GM12873 (cell line): ENCODE data around the gene LMO1.

ENCODE experiments used
- CTCF ChIP-seq: IDR thresholded peaks from 2 replicates; pipeline ENCODE4 v1.5.1; 2012; ENCODE audit warnings: low read depth, mild to moderate bottlenecking, moderate library complexity, low read length, control low read depth; ENCODE audit not compliant: insufficient read depth; ENCODE audit errors: missing control alignments

LMO1 gene

GRCh38 chr11:8268530-8269400, 5.1 kb upstream of the LMO1 start:
- no peak for TF ChIP-seq CTCF

GRCh38 chr11:8267831-8268529, 4.3 kb upstream of the LMO1 start:
- no peak for TF ChIP-seq CTCF

DNA sequence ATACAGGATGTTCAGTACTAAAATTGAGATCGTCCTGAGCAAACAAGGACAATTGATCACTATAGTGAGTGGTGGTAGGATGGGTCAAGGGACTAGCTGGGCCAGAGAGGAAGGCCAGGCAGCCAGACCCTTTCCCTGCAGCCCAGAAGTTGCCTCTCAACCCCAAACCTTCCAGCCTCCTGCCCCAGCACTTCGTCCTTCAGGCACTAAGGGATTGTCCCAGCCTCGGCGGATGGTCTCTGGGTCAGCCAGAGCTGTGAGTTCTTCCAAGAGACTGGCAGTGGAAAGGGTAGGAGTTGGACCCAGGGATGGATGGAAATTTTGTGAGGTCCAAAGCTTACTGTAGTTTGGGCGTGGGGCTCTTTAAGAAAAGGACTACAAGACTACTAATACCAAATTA, 3.6 kb upstream of the LMO1 start:
- no peak for TF ChIP-seq CTCF

DNA sequence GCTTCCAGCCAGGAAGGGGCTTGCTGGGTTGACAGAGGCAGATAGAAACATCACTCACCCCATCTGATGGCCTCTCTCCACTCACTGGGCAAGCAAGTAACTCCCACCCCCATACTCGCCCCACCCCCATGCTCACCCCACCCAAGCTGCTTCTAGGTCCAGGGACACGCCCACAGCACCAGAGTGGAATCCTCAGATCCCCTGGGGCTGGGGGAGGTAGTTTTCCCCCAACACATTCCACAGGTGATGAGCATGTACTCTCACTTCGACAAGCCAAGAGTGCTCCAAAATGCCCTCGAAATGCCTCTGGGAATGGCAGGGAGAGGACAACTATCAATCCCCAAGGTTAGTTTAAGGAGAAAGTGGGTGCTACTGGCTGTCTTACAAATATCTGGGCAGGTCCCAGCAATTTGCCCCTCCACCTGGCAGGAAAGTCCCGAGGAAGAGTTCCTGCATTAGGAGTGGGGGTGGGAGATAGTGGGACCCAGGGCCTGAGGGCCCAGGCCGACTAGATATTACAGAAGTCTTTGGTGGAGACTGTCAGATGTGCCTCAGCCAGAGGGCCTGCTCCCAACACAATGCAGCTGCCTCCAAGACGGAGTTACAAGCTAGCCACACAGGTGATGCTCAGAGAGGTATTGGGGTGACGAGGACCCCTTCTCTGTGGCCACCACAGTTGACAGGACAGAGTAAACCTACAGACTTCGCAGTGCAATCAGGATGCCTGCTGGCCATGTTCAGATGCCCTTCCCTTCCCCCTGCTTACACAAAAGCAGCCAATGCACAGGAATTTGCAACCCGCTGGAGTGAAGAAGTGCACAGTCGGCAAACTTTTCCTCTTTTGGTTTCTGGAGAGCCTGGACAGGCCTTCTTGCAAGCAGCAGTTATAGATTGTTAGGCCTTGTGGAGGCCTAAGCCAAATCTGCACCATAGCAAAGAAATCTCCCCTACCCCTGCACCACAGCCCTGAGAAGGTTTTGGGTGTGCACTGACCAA, 2.9 kb upstream of the LMO1 start:
- TF ChIP-seq CTCF, result no peak

- TF ChIP-seq CTCF, result peak; percentile 31
Observed at GRCh38 chr11:8265681-8266241, 2.1 kb upstream of the LMO1 start.

DNA sequence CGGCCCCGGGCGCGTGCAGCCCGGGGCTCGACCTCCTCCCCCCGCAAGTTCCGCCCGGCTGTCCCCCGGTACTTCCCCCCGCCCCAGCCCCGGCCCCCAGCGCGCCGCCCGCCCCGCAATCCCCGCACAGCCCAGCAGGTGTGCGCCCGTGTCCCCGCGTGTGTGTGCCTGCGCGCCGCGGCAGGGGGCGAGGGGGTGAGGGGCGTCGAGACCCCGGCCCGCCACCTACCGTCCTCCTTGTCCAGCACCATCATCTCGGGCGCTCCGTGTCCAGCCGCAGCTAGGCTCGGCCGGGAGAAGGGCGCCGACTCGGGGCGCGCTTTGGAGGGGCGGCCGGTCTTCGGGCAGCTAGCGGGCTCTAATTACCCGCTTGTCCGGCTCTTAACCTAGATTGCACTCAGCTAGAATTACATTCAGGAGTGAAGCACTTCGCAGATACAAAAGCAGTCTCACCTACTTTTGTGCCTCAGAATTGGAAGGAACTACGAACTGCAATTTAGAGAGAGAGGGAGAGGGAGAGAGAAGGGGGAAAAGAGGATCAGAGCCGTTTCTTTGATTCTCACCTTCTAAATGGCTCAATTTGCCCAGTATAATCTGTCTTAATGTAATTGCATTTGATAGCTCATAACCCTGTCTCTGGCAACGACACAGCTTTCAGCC, 439 bp downstream of the LMO1 start:
- no peak for TF ChIP-seq CTCF
